Osteocyte (in vitro differentiated cells): Measurements from ENCODE around the gene USP34. TPM values are rescaled to one million over a fixed set of nuclear protein-coding genes. Genes with fewer than 3 reads are reported as not detected.
A peak's percentile ranks its signal among the peaks of the same experiment; 100 is the strongest.

Experiments
- DNase-seq: peaks from one replicate; pipeline ENCODE4 v3.0.0; 2021; ENCODE audit warnings: mixed read lengths; ENCODE audit not compliant: unreplicated experiment; ENCODE audit errors: extremely low spot score
- H3K27ac Mint-ChIP-seq: one replicate; pipeline ENCODE4 v1.8.0; 2021; ENCODE audit warnings: mild to moderate bottlenecking, mixed read lengths; ENCODE audit not compliant: unreplicated experiment
- H3K27me3 Mint-ChIP-seq: one replicate; pipeline ENCODE4 v1.8.0; 2021; ENCODE audit warnings: mixed read lengths; ENCODE audit not compliant: unreplicated experiment
- H3K36me3 Mint-ChIP-seq: one replicate; pipeline ENCODE4 v1.8.0; 2021; ENCODE audit warnings: mixed read lengths; ENCODE audit not compliant: unreplicated experiment
- H3K4me1 Mint-ChIP-seq: one replicate; pipeline ENCODE4 v1.8.0; 2021; ENCODE audit warnings: mixed read lengths; ENCODE audit not compliant: unreplicated experiment
- H3K4me3 Mint-ChIP-seq: one replicate; pipeline ENCODE4 v1.8.0; 2021; ENCODE audit warnings: mild to moderate bottlenecking, moderate library complexity, mixed read lengths; ENCODE audit not compliant: unreplicated experiment
- H3K9me3 Mint-ChIP-seq: one replicate; pipeline ENCODE4 v1.8.0; 2021; ENCODE audit warnings: mixed read lengths; ENCODE audit not compliant: unreplicated experiment
- CTCF ChIP-seq: fragments of 200-600 bp; sonication (generic); IDR thresholded peaks from 2 replicates; pipeline ENCODE4 v1.5.0; 2021; ENCODE audit warnings: antibody characterized with exemption, mild to moderate bottlenecking, moderate library complexity
- total RNA-seq: library from RNA; stranded (reverse); gene quantifications from 2 replicates; pipeline ENCODE4 v1.2.1, GENCODE V29; 2021

USP34 gene
- total RNA-seq, 1 donor from 2014 or later, result 111 TPM

- no peak overlapping the region for H3K4me3 Mint-ChIP-seq
- no peak for TF ChIP-seq CTCF
- peak overlapping the region; percentile 19 for H3K27ac Mint-ChIP-seq
- no peaks in the 10 kb centered on the region for H3K4me1 Mint-ChIP-seq
- H3K36me3 Mint-ChIP-seq, result peaks cover 44% of the 10 kb centered on the region
- no peaks in the 10 kb centered on the region for H3K27me3 Mint-ChIP-seq
- no peaks in the 10 kb centered on the region for H3K9me3 Mint-ChIP-seq
- DNase-seq, result no peak
Observed at GRCh38 chr2:61328707-61329251, 142.1 kb downstream of the USP34 start.

- no peaks in the 10 kb centered on the region for H3K27me3 Mint-ChIP-seq
- H3K4me3 Mint-ChIP-seq, result no peak overlapping the region
- peaks cover 45% of the 10 kb centered on the region for H3K36me3 Mint-ChIP-seq
- no peak for DNase-seq
- no peaks in the 10 kb centered on the region for H3K9me3 Mint-ChIP-seq
- H3K4me1 Mint-ChIP-seq, result no peaks in the 10 kb centered on the region
- H3K27ac Mint-ChIP-seq, result no peak overlapping the region
- TF ChIP-seq CTCF, result no peak
Observed at GRCh38 chr2:61327173-61327572, 143.7 kb downstream of the USP34 start.

GRCh38 chr2:61326423-61326822 is 144.5 kb downstream of the USP34 start:
- DNase-seq, result no peak
- H3K9me3 Mint-ChIP-seq, result no peaks in the 10 kb centered on the region
- H3K27me3 Mint-ChIP-seq, result no peaks in the 10 kb centered on the region
- H3K36me3 Mint-ChIP-seq, result peaks cover 47% of the 10 kb centered on the region
- H3K4me1 Mint-ChIP-seq, result no peaks in the 10 kb centered on the region
- TF ChIP-seq CTCF, result no peak
- H3K4me3 Mint-ChIP-seq, result no peak overlapping the region
- H3K27ac Mint-ChIP-seq, result no peak overlapping the region

GRCh38 chr2:61320181-61320580 is 150.7 kb downstream of the USP34 start:
- no peak for TF ChIP-seq CTCF
- Mint-ChIP-seq H3K27me3 (no peaks in the 10 kb centered on the region), H3K36me3 (peaks cover 24% of the 10 kb centered on the region), H3K4me3 (no peak overlapping the region), H3K9me3 (no peaks in the 10 kb centered on the region), H3K27ac (no peak overlapping the region), H3K4me1 (no peaks in the 10 kb centered on the region)
- no peak for DNase-seq

- H3K4me1 Mint-ChIP-seq, result peaks cover 5% of the 10 kb centered on the region
- H3K27me3 Mint-ChIP-seq, result no peaks in the 10 kb centered on the region
- no peak overlapping the region for H3K4me3 Mint-ChIP-seq
- H3K9me3 Mint-ChIP-seq, result no peaks in the 10 kb centered on the region
- no peak for DNase-seq
- peaks cover 23% of the 10 kb centered on the region for H3K36me3 Mint-ChIP-seq
- no peak overlapping the region for H3K27ac Mint-ChIP-seq
- no peak for TF ChIP-seq CTCF
Observed at GRCh38 chr2:61318553-61318952, 152.3 kb downstream of the USP34 start.
